Activated CD4-positive, alpha-beta T cell treated with anti-CD3 and anti-CD28 coated beads, Interleukin-2, amount 50 U/mL, for 24 hours (primary cell): ENCODE results near the gene PRR12.
A peak's percentile ranks its signal among the peaks of the same experiment; 100 is the strongest.

ENCODE experiments used
- DNase-seq, 2 donors: peaks; one replicate each; pipeline ENCODE4 v3.0.0-alpha.2; 2020; ENCODE audit warnings: low read depth in 1 of 2, low spot score in 1 of 2

Gene PRR12

DNA sequence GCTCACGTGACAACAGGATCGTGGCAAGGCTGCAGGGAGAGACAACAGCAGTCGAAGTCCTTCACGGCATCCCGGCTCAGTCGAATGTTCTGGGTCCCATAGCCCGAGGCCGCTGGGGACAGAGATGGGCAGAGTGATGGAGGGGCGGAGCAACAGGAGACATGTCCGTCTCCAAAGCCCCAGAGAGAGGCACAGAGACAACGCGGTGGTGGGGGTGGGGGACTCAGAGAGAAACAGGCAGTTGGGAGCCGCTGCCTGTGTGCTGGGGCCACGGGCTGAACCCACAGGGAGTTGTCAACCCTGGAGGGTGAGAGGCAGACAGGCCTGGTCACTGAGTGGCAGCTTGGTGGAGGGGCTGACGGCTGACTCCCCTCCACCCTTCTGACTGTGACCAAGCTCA lies 31.1 kb upstream of the PRR12 start:
- DNase-seq = no peak

DNA sequence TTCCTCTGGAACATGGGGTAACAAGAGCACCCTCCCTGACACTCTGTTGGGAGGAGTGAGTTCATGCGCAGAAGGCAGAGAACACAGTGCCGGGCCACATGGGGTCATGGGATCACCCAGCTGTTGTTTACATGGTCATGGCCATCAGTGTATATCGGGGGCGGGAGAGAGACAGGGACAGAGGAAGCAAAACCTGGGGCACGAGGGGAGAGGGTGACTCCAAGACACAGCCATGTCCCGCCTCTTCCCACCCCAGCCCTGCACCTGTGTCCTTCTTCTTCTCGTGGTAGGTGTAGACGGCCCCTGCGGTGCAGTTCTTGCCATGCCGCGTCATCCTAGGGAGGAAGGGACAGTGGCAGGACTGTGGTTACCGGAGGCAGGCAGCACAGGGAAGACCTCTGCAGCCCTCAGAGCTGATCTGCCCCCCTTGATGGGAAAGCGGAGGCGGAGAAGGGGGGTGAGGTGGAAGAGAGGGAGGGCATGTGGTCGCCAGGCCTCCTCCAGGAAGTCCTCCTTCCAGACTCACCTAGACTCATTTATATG lies 30.6 kb upstream of the PRR12 start:
- DNase-seq = no peak

DNA sequence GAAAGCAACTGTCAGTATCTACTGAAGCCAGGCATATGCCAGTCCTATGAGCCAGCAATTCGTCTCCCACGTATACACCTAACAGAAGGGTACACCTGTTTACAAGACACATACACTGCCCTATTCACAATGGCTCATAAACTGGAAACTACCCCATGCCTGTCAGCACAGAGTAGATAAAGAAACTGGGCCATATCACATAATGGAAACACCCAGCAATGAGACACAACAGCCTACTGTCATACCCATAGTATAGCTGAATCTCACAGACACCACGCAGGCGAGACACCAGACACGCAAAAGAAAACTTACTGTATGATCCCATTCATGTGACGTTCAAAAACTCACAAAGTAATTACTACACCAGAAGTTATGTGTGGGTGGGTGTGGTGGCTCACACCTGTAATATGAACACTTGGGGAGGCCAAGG lies 26.4 kb upstream of the PRR12 start:
- peak in 1 of 2 donors; percentile 55 for DNase-seq

DNA sequence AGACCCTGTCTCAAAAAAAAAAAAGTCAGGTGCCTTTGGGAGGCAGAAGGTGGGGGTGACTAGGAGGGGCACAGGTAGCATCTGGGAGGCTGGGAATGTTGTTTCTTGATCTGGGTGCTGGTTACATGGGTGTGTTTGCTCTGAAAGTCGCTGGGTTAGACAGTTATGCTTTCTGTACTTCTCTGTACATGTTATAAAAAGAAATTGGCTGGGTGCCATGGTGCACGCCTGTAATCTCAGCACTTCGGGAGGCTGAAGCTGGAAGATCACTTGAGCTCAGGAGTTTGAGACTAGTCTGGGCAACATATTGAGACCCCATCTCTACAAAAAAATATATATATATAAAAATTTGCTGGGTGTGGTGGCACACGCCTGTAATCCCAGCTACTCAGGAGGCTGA lies 25.7 kb upstream of the PRR12 start:
- no peak for DNase-seq

DNA sequence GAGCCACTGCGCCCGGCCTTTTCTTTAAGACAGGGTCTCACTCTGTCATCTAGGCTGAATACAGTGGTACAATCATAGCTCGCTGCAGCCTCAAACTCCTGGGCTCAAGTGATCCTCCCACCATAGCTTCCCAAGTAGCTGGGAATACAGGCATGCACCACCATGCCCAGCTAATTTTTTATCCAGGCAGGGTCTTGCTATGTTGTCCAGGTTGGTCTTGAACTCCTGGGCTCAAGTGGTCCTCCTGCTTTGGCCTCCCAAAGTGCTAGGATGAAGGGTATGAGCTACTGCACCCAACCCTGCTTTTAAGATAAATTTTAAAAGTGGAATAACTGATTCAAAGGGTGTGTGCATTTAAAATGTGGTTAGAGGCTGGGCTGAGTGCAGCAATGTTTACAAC lies 24.7 kb upstream of the PRR12 start:
- no peak for DNase-seq

DNA sequence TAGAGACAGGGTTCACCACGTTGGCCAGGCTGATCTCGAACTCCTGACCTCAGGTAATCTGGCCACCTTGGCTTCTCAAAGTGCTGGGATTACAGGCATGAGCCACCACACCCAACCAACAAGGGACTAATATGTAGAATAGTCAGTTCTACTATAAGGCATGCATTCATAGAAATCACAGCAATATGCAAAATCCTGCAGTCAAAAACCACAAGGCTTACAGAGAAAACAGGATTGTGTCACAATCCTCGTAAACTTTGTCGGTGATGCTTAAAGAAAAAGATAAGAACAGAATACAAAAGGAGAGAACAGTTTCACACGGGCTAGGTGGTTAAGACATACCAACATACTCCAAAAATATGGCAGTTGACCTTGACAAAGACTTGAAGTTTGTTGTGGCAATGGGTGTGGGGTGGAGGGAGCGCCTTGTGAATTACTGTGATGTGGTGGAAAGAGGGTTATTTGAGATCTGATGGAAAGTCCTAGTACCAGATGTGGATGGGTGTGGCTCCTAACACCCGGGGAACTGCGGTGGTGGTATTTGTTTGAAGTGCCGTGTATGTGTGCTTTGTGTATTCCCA lies 23.0 kb upstream of the PRR12 start:
- no peak for DNase-seq

DNA sequence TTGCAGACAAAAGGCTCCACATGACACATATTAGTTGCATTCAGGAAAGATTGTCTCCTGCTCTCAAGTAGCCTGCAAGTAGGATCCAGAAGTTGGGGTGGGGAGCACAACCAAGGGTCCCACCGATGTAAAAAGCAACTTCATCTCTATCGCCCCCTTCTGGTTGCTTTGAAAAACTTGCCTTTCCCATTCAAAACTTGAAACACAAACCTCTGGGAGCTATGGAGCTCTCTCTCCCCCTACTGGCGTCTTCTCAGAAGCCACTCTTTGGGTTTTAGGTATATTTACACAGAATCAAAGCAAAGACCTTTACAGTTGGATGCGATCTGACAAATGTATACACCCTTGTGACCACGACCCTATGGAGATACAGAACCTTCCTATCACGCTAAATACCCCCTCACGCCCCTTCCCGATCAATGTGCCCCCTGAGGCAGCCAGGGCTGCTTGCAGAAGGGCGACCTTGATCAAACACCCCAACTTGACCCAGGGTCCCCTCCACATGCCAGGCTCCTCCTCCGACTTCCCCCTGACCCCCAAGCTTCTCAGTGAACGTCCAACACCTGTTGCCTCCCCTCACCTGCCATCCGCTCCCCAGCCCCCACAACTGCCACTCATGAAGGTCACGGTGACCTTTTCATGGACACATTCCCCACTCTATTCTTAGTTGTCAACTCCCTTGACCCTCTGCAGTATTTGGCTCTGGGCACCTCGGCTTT lies 20.7 kb upstream of the PRR12 start:
- DNase-seq = no peak

DNA sequence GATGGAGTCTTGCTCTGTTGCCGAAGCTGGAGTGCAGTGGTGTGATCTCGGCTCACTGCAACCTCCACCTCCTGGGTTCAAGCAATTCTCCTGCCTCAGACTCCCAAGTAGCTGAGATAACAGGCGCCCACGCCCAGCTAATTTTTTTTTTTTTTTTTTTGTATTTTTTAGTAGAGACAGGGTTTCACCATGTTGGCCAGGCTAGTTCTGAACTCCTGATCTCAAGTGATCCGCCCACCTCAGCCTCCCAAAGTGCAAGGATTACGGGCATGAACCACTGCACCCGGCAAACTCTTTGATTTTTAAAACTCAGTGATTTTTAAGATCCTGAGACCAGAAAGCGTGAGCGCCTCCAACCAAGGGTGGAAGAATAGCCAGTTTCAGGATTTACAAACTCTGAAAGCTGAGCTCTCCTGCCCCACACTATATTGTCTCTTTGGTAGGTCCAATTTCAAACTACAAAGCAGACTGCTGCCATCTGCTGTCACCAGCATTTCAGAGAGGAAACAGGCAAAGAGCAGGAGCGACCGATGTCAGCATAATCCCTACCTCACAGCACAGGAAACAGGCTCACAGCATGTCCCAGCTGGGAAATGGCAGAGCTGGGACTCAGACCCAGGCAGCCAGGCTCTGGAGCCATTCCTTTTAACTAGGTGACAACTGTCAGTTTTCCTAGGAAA lies 19.8 kb upstream of the PRR12 start:
- no peak for DNase-seq

DNA sequence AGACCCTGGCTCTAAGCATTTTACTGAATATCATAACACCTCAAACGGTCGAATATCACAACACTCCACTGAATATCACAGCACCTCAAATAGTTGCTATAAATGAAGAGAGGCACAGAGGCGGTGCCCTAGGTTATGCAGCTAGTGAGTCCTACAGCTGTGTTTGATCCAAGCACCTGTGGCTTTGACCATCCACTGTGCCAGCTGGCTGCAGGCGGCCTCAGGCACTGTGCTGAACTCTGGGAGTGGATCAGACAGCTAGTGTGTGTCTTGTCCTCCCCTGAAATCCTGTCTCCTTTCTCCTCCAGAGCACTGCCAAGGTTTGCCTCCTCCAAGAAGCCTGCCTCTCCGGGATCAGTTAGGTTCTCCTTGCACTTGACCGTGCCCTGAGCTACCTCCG lies 18.0 kb upstream of the PRR12 start:
- no peak for DNase-seq

DNA sequence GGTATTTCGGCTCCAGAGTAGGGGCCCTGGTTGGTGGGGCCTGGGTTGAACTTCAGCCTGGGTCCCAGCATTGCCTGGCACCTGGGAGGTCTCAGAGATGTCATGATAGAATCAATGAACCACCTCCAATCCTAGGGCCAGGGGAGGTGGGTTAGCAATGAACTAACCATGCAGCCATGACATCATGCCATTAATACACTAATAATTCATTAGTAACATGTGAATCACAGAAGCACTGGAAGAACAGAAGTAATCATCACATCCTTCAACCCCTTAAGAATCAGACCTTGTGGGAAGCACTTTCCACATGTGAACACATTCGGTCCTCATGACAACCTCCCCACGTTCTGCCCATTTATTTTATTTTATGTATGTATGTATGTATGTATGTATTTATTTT lies 17.6 kb upstream of the PRR12 start:
- no peak for DNase-seq

DNA sequence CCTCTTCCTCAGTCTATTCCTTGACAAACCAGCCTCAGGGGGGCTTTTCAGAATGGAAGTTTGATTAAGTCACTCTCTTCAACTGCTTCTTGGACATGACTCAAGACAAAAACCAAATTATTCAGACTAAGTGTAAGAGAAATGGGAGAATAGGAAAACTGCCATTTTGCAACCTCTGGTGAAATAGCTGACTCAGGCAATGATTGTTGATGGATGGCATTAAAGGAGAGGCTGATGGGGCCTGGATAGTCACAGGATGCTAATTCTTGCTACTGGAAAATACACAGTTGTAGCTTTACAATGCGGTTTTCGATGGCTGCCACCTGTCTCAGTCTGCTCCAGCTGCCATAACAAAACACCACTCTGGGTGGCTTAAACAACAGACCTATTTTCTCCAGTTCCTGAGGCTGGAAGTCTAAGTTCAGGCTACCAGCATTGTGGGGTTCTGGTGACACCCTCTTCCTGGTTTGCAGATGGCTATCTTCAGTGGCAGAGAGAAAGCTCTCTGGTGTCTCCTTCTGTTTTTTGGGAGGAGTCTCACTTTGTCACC lies 16.7 kb upstream of the PRR12 start:
- no peak for DNase-seq

DNA sequence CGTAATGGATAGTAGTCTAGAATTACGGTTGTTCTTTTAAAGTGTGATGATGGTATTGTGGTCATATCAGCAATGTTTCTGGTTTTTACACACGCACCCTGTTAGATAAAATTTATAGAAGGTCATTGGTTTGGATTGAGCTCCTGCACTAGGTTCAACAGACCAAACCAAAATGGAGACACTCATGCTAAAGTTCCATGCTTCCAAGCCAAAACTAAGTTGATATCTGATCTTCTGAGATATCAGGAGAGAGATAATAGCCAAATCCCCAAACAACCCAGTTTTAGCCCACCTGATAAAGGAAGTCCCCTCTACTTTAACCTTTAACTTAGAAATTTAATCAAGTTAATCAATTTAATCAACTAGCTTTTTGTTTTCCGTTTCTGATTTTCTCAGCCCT lies 11.8 kb upstream of the PRR12 start:
- no peak for DNase-seq

DNA sequence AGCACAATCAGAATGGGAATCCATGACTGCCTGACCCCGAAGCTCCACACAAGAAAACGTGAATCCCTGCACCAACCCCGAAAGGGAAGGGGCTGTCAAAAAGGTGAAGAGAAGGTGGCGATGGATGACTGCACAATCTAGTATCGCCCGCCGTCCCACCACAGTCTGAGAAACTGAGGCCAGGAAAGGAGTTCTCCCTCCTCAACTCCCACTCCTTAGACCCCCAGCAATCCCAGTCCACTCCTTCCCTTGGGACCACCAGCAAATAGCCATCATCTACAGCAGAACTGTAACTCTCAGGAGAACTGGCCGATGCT lies 11.1 kb upstream of the PRR12 start:
- DNase-seq = no peak

DNA sequence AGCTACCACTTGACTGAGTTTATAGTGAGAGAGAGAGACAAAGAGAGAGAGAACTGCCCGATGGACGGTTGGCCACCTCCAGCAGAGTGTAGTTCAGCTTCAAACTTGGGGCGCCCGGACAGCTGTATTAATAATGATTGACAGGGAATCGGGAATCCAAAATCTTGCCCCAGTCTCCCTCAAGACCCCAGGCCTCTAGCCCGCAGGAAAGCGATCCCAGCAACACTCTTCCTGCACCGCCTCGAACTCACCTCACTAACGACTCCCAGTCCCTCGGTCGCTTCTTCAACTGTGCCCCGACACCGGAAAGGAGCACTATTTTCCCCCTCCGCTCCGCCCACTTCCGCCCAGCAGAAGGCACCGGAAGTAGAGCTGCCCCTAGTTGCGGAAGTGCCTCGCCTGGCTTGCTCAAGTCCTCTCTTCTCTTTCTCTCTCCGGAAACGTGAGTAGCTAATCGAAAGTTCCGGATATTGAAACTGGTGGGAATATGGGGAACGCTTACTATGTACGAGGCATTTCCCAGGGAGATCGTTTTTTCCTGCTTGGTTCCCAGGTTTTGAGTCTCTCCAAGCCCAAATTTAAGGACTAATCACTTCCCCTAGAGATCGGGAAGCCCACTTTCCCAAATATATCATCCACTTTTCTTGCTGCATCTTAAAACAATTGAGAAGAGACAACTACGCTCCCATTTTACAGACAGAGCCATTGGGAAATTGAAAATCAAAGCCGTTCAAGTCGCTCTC lies 10.5 kb upstream of the PRR12 start, which contains the start of gene NOSIP:
TSS of gene NOSIP (minus strand) at position 293 of the 743 bp plus-strand sequence. CDS start 19,865 bp downstream, outside the sequence.
- DNase-seq = peak; percentile 92 to 97

DNA sequence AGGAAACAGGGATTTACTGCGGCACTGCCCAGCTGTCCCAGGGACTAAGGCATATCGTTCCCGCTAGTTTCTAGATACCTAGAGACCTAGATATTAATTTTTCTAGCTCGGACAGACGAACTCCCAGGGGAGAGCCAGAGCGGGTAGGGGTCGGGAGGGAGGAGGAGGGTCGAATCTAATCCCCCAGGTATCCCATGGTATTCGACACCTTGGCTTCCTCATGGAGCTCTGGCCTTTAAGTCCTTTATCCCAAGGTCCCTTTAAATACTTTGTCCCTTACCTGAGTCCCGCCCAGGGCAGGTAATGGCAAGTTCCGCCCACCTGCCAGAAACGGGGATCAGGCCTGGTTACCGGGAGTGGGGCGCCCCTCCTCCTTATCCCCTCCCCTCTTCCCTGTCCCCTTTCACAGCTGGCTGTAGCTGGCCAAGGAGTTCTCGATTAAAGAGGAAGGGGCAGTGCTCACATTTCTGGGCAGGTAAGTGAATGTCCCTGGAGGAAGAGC lies 9.9 kb upstream of the PRR12 start, which contains the start of gene PRRG2:
TSS of gene PRRG2 (plus strand) at position 310 of the 502 bp plus-strand sequence. CDS start 1,904 bp downstream, outside the sequence.
- DNase-seq = no peak

DNA sequence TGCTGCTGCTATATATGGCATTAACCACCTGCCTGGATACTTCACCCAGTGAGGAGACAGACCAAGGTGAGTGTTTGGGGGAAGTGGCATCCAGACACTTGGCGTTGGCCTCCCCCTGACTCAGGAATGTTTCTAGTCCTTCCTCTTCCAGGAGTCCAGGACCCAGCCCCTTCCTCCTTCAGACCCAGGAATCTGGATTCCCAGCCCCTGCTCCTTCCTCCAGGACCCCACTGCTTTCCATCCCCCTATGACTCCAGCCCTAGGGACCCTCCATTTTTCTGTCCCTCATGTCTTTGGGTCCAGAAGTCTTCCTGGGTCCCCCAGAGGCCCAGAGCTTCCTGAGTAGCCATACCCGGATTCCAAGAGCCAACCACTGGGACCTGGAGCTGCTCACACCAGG lies 7.7 kb upstream of the PRR12 start:
- DNase-seq = no peak

DNA sequence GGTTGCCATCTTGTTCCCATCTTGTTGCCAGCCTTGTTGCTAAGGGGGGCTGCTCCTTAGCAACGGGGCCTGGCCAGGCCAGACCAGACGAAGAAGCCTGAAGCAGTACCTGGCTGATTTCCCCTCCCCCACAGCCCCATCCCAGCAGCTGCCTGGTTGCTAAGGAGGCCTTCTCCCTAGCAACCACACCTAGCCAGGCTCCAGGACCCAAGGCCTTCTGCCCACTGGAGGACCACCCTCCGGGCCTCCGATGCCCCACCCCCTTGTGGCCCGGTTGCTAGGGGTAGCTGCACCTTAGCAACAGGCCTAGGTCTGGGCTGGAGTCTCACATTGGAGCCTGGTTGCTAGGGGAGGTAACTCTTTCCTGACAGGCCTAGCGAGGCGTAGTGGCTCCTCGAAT lies 6.0 kb upstream of the PRR12 start:
- DNase-seq = no peak

DNA sequence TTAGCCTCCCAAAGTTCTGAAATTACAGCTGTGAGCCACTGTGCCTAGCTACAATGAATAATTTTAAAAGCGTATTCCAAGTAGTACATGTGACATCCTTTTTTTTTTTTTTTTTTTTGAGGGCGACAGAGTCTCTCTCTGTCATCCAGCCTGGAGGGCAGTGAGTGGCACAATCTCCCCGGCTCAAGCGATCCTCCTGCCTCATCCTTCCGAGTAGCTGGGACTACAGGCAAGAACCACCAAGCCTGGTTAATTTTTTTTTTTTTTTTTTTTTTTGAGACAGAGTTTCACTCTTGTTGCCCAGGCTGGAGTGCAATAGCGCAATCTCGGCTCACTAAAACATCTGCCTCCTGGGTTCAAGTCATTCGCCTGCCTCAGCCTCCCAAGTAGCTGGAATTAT lies 3.8 kb upstream of the PRR12 start:
- DNase-seq = no peak

DNA sequence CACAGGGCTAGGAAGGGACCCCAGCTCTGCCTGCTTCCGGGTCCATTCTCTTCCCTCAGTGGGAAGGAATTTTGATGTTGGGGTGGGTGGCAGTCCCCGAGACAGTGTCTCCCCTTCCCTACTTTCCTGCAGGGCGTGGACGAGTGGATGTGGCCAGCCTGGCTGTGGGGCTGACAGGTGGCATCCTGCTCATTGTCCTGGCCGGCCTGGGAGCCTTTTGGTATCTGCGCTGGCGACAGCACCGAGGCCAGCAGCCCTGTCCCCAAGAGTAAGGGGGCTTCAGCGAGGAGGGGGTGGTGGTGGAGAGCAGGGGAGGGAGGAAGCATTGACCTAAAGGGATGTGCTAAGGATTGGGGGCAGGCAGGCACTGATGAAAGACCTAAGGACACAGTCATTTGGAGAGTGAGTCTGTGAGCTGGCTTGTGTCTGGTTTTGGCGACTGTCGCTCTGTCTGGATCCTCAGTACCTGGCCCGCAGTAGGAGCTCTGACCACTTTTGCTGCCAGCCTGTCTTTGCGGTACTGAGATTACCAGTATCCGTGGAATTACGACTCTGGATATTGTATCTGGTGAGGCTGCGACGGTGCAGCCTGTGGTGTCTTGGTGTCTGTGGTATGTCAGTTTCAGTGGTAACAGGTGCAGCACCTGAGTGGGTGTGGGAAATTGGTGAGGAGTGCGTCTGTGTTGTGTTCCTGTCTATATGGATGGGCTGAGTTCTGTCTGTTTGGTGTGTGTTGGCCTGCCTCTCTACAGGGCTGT lies 2.4 kb upstream of the PRR12 start:
- peak in 1 of 2 donors; percentile 28 for DNase-seq

DNA sequence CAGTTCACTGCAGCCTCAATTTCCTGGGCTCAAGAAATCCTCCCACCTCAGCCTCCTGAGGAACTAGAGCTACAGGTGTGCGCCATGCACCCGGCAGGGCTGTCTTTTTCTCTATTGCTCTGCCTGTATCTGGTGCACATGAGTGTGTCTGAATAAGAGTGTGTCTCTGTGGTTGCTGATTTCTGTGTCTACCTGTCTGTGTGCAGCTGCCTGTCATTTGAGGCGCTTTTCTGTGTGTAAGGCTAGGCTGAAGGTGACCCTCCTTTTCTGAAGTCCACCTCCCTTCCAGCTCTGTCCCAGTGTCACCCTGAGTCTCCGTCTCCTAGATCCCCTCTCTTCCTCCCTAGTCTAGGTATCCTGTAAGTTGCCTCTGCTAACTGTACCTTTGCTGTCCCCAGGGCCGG lies 1.5 kb upstream of the PRR12 start:
- no peak for DNase-seq
